ENCODE results near the gene GAB3. TPM values are rescaled to one million over a fixed set of nuclear protein-coding genes. Genes with fewer than 3 reads are reported as not detected.
A peak's percentile ranks its signal among the peaks of the same experiment; 100 is the strongest.

The GAB3 gene
- total and polyA plus RNA-seq, 2 donors (not counting 1 experiment from before 2014, with no cell fraction given) = 2.8 to 4.1 TPM

GRCh38 chrX:154751203-154751668, 359 bp upstream of the GAB3 start:
- no peak overlapping the region for H2AFZ ChIP-seq (ENCODE audit: low read length)
- H4K20me1 ChIP-seq (ENCODE audit: control insufficient read depth, extremely low read depth, insufficient read depth, low read length) = no peaks in the 10 kb centered on the region
- no peak overlapping the region for H3K9ac ChIP-seq (ENCODE audit: insufficient read depth, low read length)
- no peaks in the 10 kb centered on the region for H3K36me3 ChIP-seq (ENCODE audit: control insufficient read depth, insufficient read depth, low read length)
- no peaks in the 10 kb centered on the region for H3K79me2 ChIP-seq (ENCODE audit: control insufficient read depth, insufficient read depth, low read length)
- H3K4me1 ChIP-seq (ENCODE audit: control insufficient read depth, extremely low read depth, insufficient read depth, low read length) = no peaks in the 10 kb centered on the region
- H3K4me2 ChIP-seq (ENCODE audit: extremely low read depth, insufficient read depth, low read length) = no peak overlapping the region
- no peak for DNase-seq (ENCODE audit: low read depth in 2 of 2)
- H3K27ac ChIP-seq (ENCODE audit: insufficient read depth, low read length) = no peak overlapping the region
- no peaks in the 10 kb centered on the region for H3K9me3 ChIP-seq (ENCODE audit: control insufficient read depth, insufficient read depth, low read depth, low read length)
- H3K4me3 ChIP-seq (replicated peaks in 1 of 4; ENCODE audit: control extremely low read depth in 1 of 4, insufficient read depth in 1 of 4, low read depth in 3 of 4, low read length in 4 of 4) = peak overlapping the region in 1 of 4 experiments; percentile 56
- H3K27me3 ChIP-seq (ENCODE audit: control insufficient read depth, insufficient read depth, low read length) = no peaks in the 10 kb centered on the region
- TF ChIP-seq EZH2 (IDR thresholded peaks at IDR 0.05; ENCODE audit: low read length, missing control alignments) = no peak
- TF ChIP-seq, protein P1, sequence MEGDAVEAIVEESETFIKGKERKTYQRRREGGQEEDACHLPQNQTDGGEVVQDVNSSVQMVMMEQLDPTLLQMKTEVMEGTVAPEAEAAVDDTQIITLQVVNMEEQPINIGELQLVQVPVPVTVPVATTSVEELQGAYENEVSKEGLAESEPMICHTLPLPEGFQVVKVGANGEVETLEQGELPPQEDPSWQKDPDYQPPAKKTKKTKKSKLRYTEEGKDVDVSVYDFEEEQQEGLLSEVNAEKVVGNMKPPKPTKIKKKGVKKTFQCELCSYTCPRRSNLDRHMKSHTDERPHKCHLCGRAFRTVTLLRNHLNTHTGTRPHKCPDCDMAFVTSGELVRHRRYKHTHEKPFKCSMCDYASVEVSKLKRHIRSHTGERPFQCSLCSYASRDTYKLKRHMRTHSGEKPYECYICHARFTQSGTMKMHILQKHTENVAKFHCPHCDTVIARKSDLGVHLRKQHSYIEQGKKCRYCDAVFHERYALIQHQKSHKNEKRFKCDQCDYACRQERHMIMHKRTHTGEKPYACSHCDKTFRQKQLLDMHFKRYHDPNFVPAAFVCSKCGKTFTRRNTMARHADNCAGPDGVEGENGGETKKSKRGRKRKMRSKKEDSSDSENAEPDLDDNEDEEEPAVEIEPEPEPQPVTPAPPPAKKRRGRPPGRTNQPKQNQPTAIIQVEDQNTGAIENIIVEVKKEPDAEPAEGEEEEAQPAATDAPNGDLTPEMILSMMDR (conservative IDR thresholded peaks at IDR 0.05 in 1 of 2, IDR thresholded peaks at IDR 0.05 in 1 of 2; ENCODE audit: low read depth in 1 of 2, low read length in 2 of 2) = no peak

GRCh38 chrX:154749856-154750255, 1.0 kb downstream of the GAB3 start:
- H2AFZ ChIP-seq (ENCODE audit: low read length) = peak overlapping the region; percentile 62

GRCh38 chrX:154748712-154749339, 2.1 kb downstream of the GAB3 start:
- Histone ChIP-seq H3K27ac (ENCODE audit: insufficient read depth, low read length) (no peak overlapping the region), H3K9me3 (ENCODE audit: control insufficient read depth, insufficient read depth, low read depth, low read length) (no peaks in the 10 kb centered on the region), H3K4me3 (replicated peaks in 1 of 4; ENCODE audit: control extremely low read depth in 1 of 4, insufficient read depth in 1 of 4, low read depth in 3 of 4, low read length in 4 of 4) (no peak overlapping the region), H3K4me2 (ENCODE audit: extremely low read depth, insufficient read depth, low read length) (no peak overlapping the region), H3K79me2 (ENCODE audit: control insufficient read depth, insufficient read depth, low read length) (no peaks in the 10 kb centered on the region), H3K9ac (ENCODE audit: insufficient read depth, low read length) (no peak overlapping the region), H3K4me1 (ENCODE audit: control insufficient read depth, extremely low read depth, insufficient read depth, low read length) (no peaks in the 10 kb centered on the region), H4K20me1 (ENCODE audit: control insufficient read depth, extremely low read depth, insufficient read depth, low read length) (no peaks in the 10 kb centered on the region), H3K27me3 (ENCODE audit: control insufficient read depth, insufficient read depth, low read length) (no peaks in the 10 kb centered on the region), H2AFZ (ENCODE audit: low read length) (no peak overlapping the region), H3K36me3 (ENCODE audit: control insufficient read depth, insufficient read depth, low read length) (no peaks in the 10 kb centered on the region)
- peak; percentile 20 to 61 for DNase-seq (ENCODE audit: low read depth in 2 of 2)
- TF ChIP-seq EZH2 (IDR thresholded peaks at IDR 0.05; ENCODE audit: low read length, missing control alignments) = no peak
- TF ChIP-seq, protein P1 (conservative IDR thresholded peaks at IDR 0.05 in 1 of 2, IDR thresholded peaks at IDR 0.05 in 1 of 2; ENCODE audit: low read depth in 1 of 2, low read length in 2 of 2) = peak; percentile 60

More at GRCh38 chrX:154749856-154750255, 1.0 kb downstream of the GAB3 start:
- Histone ChIP-seq H3K4me2 (ENCODE audit: extremely low read depth, insufficient read depth, low read length) (peak overlapping the region; percentile 88), H3K27ac (ENCODE audit: insufficient read depth, low read length) (no peak overlapping the region), H3K9ac (ENCODE audit: insufficient read depth, low read length) (no peak overlapping the region), H3K79me2 (ENCODE audit: control insufficient read depth, insufficient read depth, low read length) (no peaks in the 10 kb centered on the region), H4K20me1 (ENCODE audit: control insufficient read depth, extremely low read depth, insufficient read depth, low read length) (no peaks in the 10 kb centered on the region), H3K9me3 (ENCODE audit: control insufficient read depth, insufficient read depth, low read depth, low read length) (no peaks in the 10 kb centered on the region), H3K27me3 (ENCODE audit: control insufficient read depth, insufficient read depth, low read length) (no peaks in the 10 kb centered on the region), H3K4me3 (replicated peaks in 1 of 4; ENCODE audit: control extremely low read depth in 1 of 4, insufficient read depth in 1 of 4, low read depth in 3 of 4, low read length in 4 of 4) (peak overlapping the region; percentile 46 to 57 (median 54)), H3K36me3 (ENCODE audit: control insufficient read depth, insufficient read depth, low read length) (no peaks in the 10 kb centered on the region), H3K4me1 (ENCODE audit: control insufficient read depth, extremely low read depth, insufficient read depth, low read length) (no peaks in the 10 kb centered on the region)
- DNase-seq (ENCODE audit: low read depth in 2 of 2) = no peak
- TF ChIP-seq, protein P1 (conservative IDR thresholded peaks at IDR 0.05 in 1 of 2, IDR thresholded peaks at IDR 0.05 in 1 of 2; ENCODE audit: low read depth in 1 of 2, low read length in 2 of 2) = no peak
- no peak for TF ChIP-seq EZH2 (IDR thresholded peaks at IDR 0.05; ENCODE audit: low read length, missing control alignments)

All from fibroblast of lung (primary cell).